Esophagus muscularis mucosa (tissue), 4 donors: ENCODE measurements around the gene SLC25A36.

Experiments
- EP300 ChIP-seq: sonication (generic); formaldehyde crosslinking; IDR thresholded peaks from one replicate; pipeline ENCODE4 v1.6.1; 2017; ENCODE audit warnings: antibody characterized with exemption
- POLR2A ChIP-seq: fragments of 450-650 bp; IDR thresholded peaks from one replicate; pipeline ENCODE4 v1.6.1; 2017; ENCODE audit warnings: antibody characterized with exemption, moderate library complexity, mild to moderate bottlenecking, low read depth
- POLR2AphosphoS5 ChIP-seq, 2 donors: sonication (generic); formaldehyde crosslinking; IDR thresholded peaks; one replicate each; pipeline ENCODE4 v1.6.1; 2017; ENCODE audit warnings: antibody characterized with exemption in 2 of 2
- TF ChIP-seq, protein P1 (sequence below), 3 experiments: fragments of 200-600 bp in 2 of 3; fragments of 450-650 bp in 1 of 3; sonication (generic) in 2 of 3; IDR thresholded peaks; one replicate each; pipeline ENCODE4 v1.5.1; 2017 to 2019; ENCODE audit warnings: antibody characterized with exemption in 3 of 3, mild to moderate bottlenecking in 2 of 3, moderate library complexity in 1 of 3

DNA sequence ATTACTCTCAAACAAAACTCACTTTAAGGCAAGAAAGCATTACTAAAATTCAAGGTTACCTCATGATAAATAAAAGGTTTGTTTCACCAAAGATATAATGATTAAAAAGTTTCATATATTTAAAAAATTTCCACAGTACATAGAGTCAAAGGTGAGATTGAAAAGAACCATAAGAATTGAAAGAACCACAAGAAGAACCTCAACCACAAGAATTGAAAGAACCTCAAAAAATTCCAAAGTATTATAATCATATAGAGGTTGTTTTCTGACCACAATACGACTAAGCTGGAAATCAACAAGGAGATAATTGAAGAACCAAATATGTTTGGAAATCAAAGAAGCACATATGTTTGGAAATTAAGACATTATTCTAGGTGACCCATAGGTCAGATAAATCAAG lies 52.7 kb downstream of the SLC25A36 start:
- TF ChIP-seq, protein P1, sequence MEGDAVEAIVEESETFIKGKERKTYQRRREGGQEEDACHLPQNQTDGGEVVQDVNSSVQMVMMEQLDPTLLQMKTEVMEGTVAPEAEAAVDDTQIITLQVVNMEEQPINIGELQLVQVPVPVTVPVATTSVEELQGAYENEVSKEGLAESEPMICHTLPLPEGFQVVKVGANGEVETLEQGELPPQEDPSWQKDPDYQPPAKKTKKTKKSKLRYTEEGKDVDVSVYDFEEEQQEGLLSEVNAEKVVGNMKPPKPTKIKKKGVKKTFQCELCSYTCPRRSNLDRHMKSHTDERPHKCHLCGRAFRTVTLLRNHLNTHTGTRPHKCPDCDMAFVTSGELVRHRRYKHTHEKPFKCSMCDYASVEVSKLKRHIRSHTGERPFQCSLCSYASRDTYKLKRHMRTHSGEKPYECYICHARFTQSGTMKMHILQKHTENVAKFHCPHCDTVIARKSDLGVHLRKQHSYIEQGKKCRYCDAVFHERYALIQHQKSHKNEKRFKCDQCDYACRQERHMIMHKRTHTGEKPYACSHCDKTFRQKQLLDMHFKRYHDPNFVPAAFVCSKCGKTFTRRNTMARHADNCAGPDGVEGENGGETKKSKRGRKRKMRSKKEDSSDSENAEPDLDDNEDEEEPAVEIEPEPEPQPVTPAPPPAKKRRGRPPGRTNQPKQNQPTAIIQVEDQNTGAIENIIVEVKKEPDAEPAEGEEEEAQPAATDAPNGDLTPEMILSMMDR (IDR thresholded peaks at IDR 0.05) = no peak
- TF ChIP-seq POLR2A (no peak), POLR2AphosphoS5 (IDR thresholded peaks at IDR 0.05) (no peak), EP300 (no peak)
